VCaP (cell line): Measurements from ENCODE around the gene TRIOBP.
"Not testable (repeated sequence)": the region's sequence is repeated elsewhere in the genome, so short reads cannot be mapped to it uniquely, and the experiment has no call there.

Experiments
- H3K27ac ChIP-seq: fragments of 450-650 bp; 2 replicates; pipeline ENCODE4 v1.5.1; 2017
- CTCF ChIP-seq: fragments of 450-650 bp; conservative IDR thresholded peaks from 2 replicates; pipeline ENCODE4 v1.5.1; 2017; ENCODE audit warnings: mild to moderate bottlenecking, moderate library complexity

TRIOBP gene

GRCh38 chr22:37696657-37697537 lies at the start of gene TRIOBP:
Gene TRIOBP, plus strand, starts transcription at chr22:37697048. Its CDS starts 4,318 bp downstream, at chr22:37701366.
- no peak within 1 kb of the TSS for H3K27ac ChIP-seq
- peak; percentile 17; the same call in 1 of the 2 replicates for TF ChIP-seq CTCF

GRCh38 chr22:37647317-37647716 lies 49.5 kb upstream of the TRIOBP start:
- H3K27ac ChIP-seq = no peak overlapping the region
- TF ChIP-seq CTCF = no peak

- TF ChIP-seq CTCF = no peak
These were observed 48.9 kb upstream of the TRIOBP start for GRCh38 chr22:37647928-37648327.

GRCh38 chr22:37650463-37651136 lies 46.2 kb upstream of the TRIOBP start:
- no peak overlapping the region for H3K27ac ChIP-seq
- no peak for TF ChIP-seq CTCF

More at GRCh38 chr22:37647928-37648327, 48.9 kb upstream of the TRIOBP start:
- no peak overlapping the region for H3K27ac ChIP-seq

GRCh38 chr22:37654563-37655251 lies 42.1 kb upstream of the TRIOBP start:
- no peak for TF ChIP-seq CTCF

GRCh38 chr22:37655252-37655563 lies 41.6 kb upstream of the TRIOBP start:
- H3K27ac ChIP-seq = no peak overlapping the region
- TF ChIP-seq CTCF = no peak

More at GRCh38 chr22:37654563-37655251, 42.1 kb upstream of the TRIOBP start:
- no peak overlapping the region for H3K27ac ChIP-seq

GRCh38 chr22:37656583-37656982 lies 40.3 kb upstream of the TRIOBP start:
- not testable (repeated sequence) for H3K27ac ChIP-seq
